ENCODE measurements around the gene RNF220.

DNA sequence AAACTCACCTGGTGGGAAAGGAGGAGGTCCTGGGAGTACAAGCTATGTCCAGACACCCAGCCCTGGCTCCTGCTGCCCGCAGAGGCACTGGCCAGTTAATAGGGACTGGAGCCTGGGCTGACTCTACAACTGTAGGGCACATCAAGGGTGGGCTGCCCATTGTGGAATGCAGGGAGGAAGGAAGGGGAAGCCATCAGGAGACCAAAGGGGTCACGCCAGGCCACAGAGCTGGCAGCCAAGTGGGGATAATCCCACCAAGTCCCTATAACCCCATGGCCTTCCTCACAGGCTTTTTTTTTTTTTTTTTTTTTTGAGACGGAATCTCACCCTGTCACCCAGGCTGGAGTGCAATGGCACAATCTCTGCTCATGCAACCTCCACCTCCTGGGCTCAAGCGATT, 254.5 kb downstream of the RNF220 start:
- TF ChIP-seq, protein P1, sequence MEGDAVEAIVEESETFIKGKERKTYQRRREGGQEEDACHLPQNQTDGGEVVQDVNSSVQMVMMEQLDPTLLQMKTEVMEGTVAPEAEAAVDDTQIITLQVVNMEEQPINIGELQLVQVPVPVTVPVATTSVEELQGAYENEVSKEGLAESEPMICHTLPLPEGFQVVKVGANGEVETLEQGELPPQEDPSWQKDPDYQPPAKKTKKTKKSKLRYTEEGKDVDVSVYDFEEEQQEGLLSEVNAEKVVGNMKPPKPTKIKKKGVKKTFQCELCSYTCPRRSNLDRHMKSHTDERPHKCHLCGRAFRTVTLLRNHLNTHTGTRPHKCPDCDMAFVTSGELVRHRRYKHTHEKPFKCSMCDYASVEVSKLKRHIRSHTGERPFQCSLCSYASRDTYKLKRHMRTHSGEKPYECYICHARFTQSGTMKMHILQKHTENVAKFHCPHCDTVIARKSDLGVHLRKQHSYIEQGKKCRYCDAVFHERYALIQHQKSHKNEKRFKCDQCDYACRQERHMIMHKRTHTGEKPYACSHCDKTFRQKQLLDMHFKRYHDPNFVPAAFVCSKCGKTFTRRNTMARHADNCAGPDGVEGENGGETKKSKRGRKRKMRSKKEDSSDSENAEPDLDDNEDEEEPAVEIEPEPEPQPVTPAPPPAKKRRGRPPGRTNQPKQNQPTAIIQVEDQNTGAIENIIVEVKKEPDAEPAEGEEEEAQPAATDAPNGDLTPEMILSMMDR (IDR thresholded peaks at IDR 0.05): no peak
- TF ChIP-seq POLR2A (IDR thresholded peaks at IDR 0.05): no peak
- TF ChIP-seq POLR2AphosphoS5 (IDR thresholded peaks at IDR 0.05): no peak
- TF ChIP-seq EP300 (IDR thresholded peaks at IDR 0.05): no peak
